ENCODE data around the gene MCM10.

MCM10 gene

DNA sequence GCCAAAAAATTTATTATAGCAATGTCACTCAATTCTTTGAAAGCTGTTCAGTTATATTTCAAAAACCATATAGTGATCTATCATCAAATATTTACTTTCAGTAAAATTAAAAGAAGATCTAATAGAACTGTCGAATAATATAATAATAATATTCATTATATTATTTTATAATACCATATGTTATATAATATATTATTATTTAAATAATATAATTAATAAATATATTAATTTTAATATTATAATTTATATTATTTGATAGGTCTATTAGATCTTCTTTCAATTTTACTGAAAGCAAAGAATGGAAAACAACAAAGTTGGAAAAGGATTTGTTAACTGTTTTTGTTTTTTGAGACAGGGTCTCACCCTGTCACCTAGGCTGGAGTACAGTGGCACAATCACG lies 95.3 kb downstream of the MCM10 start:
- no peak for DNase-seq

DNA sequence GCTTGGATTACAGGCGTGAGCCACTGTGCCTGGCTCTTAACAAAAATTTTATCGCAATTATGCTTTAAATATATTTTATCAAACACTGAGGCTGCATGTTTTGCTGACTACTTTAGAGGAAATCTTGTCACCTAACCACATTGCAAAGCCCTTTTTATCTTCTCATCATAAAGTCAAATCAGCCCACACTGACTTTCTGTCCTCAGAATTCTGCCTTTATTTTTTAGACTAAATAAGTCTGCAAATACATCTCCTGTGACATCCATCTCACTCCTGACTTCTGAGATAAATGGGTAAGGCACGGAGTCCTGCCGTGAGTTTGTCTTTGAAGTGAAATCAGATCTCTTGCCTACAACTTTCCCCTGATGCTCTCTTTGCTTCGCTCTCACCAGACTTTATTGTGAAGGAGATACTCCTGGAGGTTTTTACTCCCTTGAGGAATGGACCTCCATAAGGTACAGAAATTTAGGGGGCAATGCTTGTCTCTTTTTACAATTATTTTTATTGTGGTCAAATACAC lies 96.3 kb downstream of the MCM10 start:
- DNase-seq, result no peak
